Mammary epithelial cell (primary cell): ENCODE measurements around the gene RBM33.

Experiments used
- EZH2 ChIP-seq: IDR thresholded peaks from 2 replicates; pipeline ENCODE4 v1.6.1; 2012; ENCODE audit warnings: low read length, inconsistent platforms, borderline replicate concordance
- TF ChIP-seq, protein P1 (sequence below), 2 donors: IDR thresholded peaks in 1 of 2; conservative IDR thresholded peaks in 1 of 2; 2 replicates each; pipeline ENCODE4 v1.5.1; 2011 to 2012; ENCODE audit warnings: inconsistent platforms in 2 of 2, low read length in 2 of 2, mild to moderate bottlenecking in 2 of 2, control low read depth in 1 of 2, low read depth in 1 of 2; ENCODE audit not compliant: insufficient read depth in 1 of 2; ENCODE audit errors: extremely low read depth in 1 of 2

GRCh38 chr7:155629171-155629570 is 15.3 kb upstream of the RBM33 start:
- TF ChIP-seq, protein P1, sequence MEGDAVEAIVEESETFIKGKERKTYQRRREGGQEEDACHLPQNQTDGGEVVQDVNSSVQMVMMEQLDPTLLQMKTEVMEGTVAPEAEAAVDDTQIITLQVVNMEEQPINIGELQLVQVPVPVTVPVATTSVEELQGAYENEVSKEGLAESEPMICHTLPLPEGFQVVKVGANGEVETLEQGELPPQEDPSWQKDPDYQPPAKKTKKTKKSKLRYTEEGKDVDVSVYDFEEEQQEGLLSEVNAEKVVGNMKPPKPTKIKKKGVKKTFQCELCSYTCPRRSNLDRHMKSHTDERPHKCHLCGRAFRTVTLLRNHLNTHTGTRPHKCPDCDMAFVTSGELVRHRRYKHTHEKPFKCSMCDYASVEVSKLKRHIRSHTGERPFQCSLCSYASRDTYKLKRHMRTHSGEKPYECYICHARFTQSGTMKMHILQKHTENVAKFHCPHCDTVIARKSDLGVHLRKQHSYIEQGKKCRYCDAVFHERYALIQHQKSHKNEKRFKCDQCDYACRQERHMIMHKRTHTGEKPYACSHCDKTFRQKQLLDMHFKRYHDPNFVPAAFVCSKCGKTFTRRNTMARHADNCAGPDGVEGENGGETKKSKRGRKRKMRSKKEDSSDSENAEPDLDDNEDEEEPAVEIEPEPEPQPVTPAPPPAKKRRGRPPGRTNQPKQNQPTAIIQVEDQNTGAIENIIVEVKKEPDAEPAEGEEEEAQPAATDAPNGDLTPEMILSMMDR (conservative IDR thresholded peaks at IDR 0.05 in 1 of 2, IDR thresholded peaks at IDR 0.05 in 1 of 2; ENCODE audit: extremely low read depth in 1 of 2, insufficient read depth in 1 of 2, low read depth in 1 of 2, low read length in 2 of 2), result no peak
- no peak for TF ChIP-seq EZH2
